Body of pancreas (tissue), 4 donors: Measurements from ENCODE around the gene FOXP3.
"Not testable (repeated sequence)": the region's sequence is repeated elsewhere in the genome, so short reads cannot be mapped to it uniquely, and the experiment has no call there.

Experiments
- POLR2A ChIP-seq, 3 donors: fragments of 450-650 bp; IDR thresholded peaks; one replicate each; pipeline ENCODE4 v1.6.1; 2016; ENCODE audit warnings: antibody characterized with exemption in 3 of 3, mild to moderate bottlenecking in 2 of 3
- TF ChIP-seq, protein P1 (sequence below), 7 experiments: fragments of 450-650 bp in 4 of 7; fragments of 200-600 bp in 3 of 7; sonication (generic) in 3 of 7; IDR thresholded peaks; one replicate each; pipeline ENCODE4 v1.5.1; 2016 to 2019; ENCODE audit warnings: antibody characterized with exemption in 7 of 7

DNA sequence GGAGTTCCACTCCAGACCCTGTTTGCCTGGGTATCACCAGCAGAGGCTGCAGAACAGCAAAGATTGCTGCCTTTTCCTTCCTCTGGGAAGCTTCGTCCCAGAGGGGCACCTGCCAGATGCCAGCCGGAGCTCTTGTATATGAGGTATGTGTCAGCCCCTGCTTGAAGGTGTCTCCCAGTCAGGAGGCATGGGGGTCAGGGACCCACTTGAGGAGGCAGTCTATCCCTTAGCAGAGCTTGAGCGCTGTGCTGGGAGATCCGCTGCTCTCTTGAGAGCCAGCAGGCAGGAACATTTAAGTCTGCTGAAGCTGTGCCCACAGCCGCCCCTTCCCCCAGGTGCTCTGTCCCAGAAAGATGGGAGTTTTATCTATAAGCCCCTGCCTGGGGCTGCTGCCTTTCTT, 34.8 kb upstream of the FOXP3 start:
- not testable (repeated sequence) for TF ChIP-seq POLR2A (IDR thresholded peaks at IDR 0.05)
- TF ChIP-seq, protein P1, sequence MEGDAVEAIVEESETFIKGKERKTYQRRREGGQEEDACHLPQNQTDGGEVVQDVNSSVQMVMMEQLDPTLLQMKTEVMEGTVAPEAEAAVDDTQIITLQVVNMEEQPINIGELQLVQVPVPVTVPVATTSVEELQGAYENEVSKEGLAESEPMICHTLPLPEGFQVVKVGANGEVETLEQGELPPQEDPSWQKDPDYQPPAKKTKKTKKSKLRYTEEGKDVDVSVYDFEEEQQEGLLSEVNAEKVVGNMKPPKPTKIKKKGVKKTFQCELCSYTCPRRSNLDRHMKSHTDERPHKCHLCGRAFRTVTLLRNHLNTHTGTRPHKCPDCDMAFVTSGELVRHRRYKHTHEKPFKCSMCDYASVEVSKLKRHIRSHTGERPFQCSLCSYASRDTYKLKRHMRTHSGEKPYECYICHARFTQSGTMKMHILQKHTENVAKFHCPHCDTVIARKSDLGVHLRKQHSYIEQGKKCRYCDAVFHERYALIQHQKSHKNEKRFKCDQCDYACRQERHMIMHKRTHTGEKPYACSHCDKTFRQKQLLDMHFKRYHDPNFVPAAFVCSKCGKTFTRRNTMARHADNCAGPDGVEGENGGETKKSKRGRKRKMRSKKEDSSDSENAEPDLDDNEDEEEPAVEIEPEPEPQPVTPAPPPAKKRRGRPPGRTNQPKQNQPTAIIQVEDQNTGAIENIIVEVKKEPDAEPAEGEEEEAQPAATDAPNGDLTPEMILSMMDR (IDR thresholded peaks at IDR 0.05), result not testable (repeated sequence)
